Psoas muscle (tissue), 8 donors: ENCODE data around the gene TMC4. TPM values are rescaled to one million over a fixed set of nuclear protein-coding genes. Genes with fewer than 3 reads are reported as not detected.
"Not testable (repeated sequence)": the region's sequence is repeated elsewhere in the genome, so short reads cannot be mapped to it uniquely, and the experiment has no call there.

ENCODE experiments used
- ATAC-seq, 4 donors: fragments of 200-7000 bp; cut with Tn5 transposase; one replicate each; pipeline ENCODE4 v1.9.1; 2020; ENCODE audit warnings: moderate library complexity in 3 of 4, mild to moderate bottlenecking in 2 of 4
- DNase-seq, 2 donors: peaks; one replicate each; pipeline ENCODE4 v3.0.0-alpha.2; 2020
- H3K27ac ChIP-seq: fragments of 200-600 bp; one replicate; pipeline ENCODE4 v1.8.0; 2022
- H3K27me3 ChIP-seq, 3 donors: fragments of 200-600 bp in 1 of 3; one replicate each; pipeline versions ENCODE4 v1.6.1 to v1.8.0; 2013 to 2022; ENCODE audit warnings: low read length in 2 of 3, mild to moderate bottlenecking in 2 of 3, moderate library complexity in 1 of 3; ENCODE audit not compliant: insufficient read depth in 3 of 3
- H3K36me3 ChIP-seq, 2 donors: fragments of 200-600 bp in 1 of 2; one replicate each; pipeline versions ENCODE4 v1.6.1 to v1.8.0; 2013 to 2022; ENCODE audit warnings: low read depth in 1 of 2, mild to moderate bottlenecking in 1 of 2, moderate library complexity in 1 of 2; ENCODE audit not compliant: insufficient read depth in 1 of 2
- H3K4me1 ChIP-seq: fragments of 200-600 bp; one replicate; pipeline ENCODE4 v1.8.0; 2022
- H3K4me3 ChIP-seq: fragments of 200-600 bp; one replicate; pipeline ENCODE4 v1.8.0; 2022; ENCODE audit warnings: mild to moderate bottlenecking
- H3K9me3 ChIP-seq: fragments of 200-600 bp; one replicate; pipeline ENCODE4 v1.8.0; 2022
- WGBS, 3 donors: extraction: QIAGEN DNeasy Blood & Tissue Kit; methylation state at CpG; one replicate each; pipeline versions ENCODE4 v1.1.6 to v1.1.7; 2013; 5-methylcytosine and 5-hydroxymethylcytosine counted together
- intact Hi-C, 2 donors: fragments of 100-400 bp; cut with DNase I; formaldehyde crosslinking; loops; one replicate each; pipeline versions ENCODE4 v1.11.0 to v1.14.2; 2022
- long read RNA-seq, 2 donors: library from polyadenylated mRNA; unstranded; transcript quantifications; one replicate each; pipeline ENCODE4 v2.0.0, GENCODE V29; 2021
- polyA plus RNA-seq, 3 donors: library from polyadenylated mRNA; stranded (reverse); fragments of 200-250 nt; gene quantifications; one replicate each; pipeline ENCODE4 v1.2.3, GENCODE V29; 2013
- total RNA-seq, 4 donors: library from RNA; stranded (reverse); fragmentation: NEBNext Ultra II Directional in 2 of 4; extraction: Animal tissue kit (Norgen Biotek cat#: 25700) in 2 of 4; gene quantifications; one replicate each; pipeline versions ENCODE4 v1.2.1 to v1.2.4, GENCODE V29; 2021 to 2023
- TF ChIP-seq, protein P1 (sequence below): fragments of 200-600 bp; IDR thresholded peaks from one replicate; pipeline ENCODE4 v1.8.0; 2022; ENCODE audit warnings: antibody characterized with exemption
- donor health status: healthy with polysubstance abuse.
- donor health status: DM: no; HTN: no; CAD: no; lungs with moderate emphysema.
- donor health status: Bipolar disorder and iron deficiency.
- donor health status: healthy.
- donor health status: DM: yes; HTN: yes; CAD: no.
- donor health status: DM: no; HTN: no; CAD: no.
- donor health status: DM: no; HTN: no; CAD: no.
- donor health status: DM: yes; HTN: yes; CAD: no.

The TMC4 gene, protein sequence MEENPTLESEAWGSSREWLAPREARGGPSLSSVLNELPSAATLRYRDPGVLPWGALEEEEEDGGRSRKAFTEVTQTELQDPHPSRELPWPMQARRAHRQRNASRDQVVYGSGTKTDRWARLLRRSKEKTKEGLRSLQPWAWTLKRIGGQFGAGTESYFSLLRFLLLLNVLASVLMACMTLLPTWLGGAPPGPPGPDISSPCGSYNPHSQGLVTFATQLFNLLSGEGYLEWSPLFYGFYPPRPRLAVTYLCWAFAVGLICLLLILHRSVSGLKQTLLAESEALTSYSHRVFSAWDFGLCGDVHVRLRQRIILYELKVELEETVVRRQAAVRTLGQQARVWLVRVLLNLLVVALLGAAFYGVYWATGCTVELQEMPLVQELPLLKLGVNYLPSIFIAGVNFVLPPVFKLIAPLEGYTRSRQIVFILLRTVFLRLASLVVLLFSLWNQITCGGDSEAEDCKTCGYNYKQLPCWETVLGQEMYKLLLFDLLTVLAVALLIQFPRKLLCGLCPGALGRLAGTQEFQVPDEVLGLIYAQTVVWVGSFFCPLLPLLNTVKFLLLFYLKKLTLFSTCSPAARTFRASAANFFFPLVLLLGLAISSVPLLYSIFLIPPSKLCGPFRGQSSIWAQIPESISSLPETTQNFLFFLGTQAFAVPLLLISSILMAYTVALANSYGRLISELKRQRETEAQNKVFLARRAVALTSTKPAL
- 1 to 10 TPM in 1 of 4 donors, under 1 TPM in 2, not detected in 1; 0.55 to 2.5 (median 0.74) TPM for total RNA-seq
- polyA plus RNA-seq = under 1 TPM; 0.64 to 0.70 (median 0.70) TPM
- long read RNA-seq, donor 1 = 0 reads
- long read RNA-seq, donor 2, partial matches to known transcripts = 0 of 2 reads
- long read RNA-seq, donor 2, other reads (novel, unspliced or antisense) = 2 of 2 reads

DNA sequence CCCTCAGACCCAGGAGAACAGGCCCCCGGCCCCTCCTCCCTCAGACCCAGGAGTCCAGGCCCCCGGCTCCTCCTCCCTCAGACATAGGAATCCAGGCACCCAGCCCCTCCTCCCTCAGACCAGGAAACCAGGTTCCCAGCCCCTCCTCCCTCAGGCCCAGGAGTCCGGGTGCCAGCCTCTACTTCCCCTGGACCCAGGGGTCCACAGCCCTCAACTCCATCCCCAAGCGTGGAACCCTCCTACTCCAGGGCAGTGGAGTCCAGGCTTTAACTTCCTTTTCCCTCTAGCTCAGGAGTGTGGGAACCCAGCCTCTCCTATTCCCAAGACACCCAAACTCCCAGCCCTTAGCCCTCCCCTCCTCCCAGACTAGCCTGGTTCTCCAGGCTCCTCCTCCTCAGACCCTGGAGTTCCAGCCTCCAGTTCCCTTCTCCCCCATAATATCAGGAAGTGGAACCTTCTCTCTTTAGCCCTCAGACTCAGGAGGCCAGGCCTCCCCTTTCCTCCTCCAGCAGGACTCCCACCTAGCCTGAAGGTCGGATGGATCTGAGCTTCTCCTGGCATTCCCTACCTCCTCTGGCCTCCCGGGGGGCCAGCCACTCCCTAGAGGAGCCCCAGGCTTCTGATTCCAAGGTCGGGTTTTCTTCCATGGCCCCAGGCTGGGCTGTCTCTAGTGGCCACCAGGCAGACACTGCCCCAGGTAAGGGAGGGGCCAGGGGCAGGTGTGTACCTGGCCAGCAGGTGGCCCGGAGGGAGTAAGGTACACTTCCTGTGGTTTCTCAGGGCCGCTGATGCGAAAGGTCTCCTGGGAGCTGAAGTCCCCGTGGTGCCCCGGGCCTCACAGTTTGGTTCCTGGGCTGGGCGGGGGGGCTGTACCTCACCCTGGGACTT lies at the start of gene TMC4:
Gene TMC4, minus strand, starts transcription at position 690 of the 888 bp plus-strand sequence. Its CDS starts 43 bp downstream, at position 647.
- ATAC-seq = no peak
- intact Hi-C loops = no loop called here

DNA sequence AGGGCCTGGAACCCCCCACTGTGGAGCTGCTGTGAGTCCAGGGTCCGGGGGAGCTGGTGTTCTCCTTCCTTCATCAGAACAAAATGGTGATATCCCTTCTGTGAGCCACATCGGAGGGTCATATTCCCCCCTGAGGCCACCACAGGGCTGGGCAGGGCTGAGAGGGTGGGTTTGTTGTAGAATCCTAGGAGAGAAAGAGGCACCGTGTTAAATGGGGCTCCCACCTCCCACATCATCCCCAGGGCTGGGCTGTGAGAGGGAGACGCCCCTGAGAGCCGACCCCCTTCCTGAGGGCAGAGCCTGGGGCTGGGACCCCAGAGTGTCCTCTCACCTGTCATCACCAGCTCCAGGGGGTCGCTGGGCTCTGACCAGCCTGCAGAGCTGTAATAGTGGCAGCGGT lies 49.0 kb upstream of the TMC4 start:
- ATAC-seq = peak in 2 of 4 donors; percentile 11 to 15
- intact Hi-C loops = loop anchor here in 1 of 2 donors (2.0 kb wide), 1 partner anchor 23 kb away; no protein-coding TSS in a partner anchor

More for the DNA sequence above, at the start of gene TMC4:
- H3K9me3 ChIP-seq = no peaks in the 10 kb centered on the region
- 10 to 14% (median 12%) methylated on average over 13 of the region's 13 CpGs for WGBS, 3 donors
- peaks cover 0 to 18% (median 8%) of the 10 kb centered on the region in 3 donors for H3K27me3 ChIP-seq
- no peak for DNase-seq
- peak within 1 kb of the TSS; percentile 29 for H3K4me3 ChIP-seq
- H3K27ac ChIP-seq = no peak within 1 kb of the TSS
- no peaks in the 10 kb centered on the region for H3K4me1 ChIP-seq
- no peaks in the 10 kb centered on the region for H3K36me3 ChIP-seq
- TF ChIP-seq, protein P1, sequence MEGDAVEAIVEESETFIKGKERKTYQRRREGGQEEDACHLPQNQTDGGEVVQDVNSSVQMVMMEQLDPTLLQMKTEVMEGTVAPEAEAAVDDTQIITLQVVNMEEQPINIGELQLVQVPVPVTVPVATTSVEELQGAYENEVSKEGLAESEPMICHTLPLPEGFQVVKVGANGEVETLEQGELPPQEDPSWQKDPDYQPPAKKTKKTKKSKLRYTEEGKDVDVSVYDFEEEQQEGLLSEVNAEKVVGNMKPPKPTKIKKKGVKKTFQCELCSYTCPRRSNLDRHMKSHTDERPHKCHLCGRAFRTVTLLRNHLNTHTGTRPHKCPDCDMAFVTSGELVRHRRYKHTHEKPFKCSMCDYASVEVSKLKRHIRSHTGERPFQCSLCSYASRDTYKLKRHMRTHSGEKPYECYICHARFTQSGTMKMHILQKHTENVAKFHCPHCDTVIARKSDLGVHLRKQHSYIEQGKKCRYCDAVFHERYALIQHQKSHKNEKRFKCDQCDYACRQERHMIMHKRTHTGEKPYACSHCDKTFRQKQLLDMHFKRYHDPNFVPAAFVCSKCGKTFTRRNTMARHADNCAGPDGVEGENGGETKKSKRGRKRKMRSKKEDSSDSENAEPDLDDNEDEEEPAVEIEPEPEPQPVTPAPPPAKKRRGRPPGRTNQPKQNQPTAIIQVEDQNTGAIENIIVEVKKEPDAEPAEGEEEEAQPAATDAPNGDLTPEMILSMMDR = no peak

GRCh38 chr19:54219702-54220101 lies 46.7 kb upstream of the TMC4 start:
- DNase-seq, H3K4me3 ChIP-seq, H3K4me1 ChIP-seq, H3K9me3 ChIP-seq, ATAC-seq, H3K27ac ChIP-seq, H3K27me3 ChIP-seq, H3K36me3 ChIP-seq: not testable (repeated sequence)
- WGBS, 3 donors = 65 to 100% methylated on average over 1 to 5 of the region's 5 CpGs; no CpG with 5 or more reads in 1 of the 3 donors
- intact Hi-C loops = loop anchor here in 1 of 2 donors (2.0 kb wide), 1 partner anchor 21 kb away; no protein-coding TSS in a partner anchor

More for the DNA sequence above, 49.0 kb upstream of the TMC4 start:
- H3K36me3 ChIP-seq, DNase-seq, H3K4me1 ChIP-seq, H3K27ac ChIP-seq, H3K27me3 ChIP-seq, H3K4me3 ChIP-seq, H3K9me3 ChIP-seq: not testable (repeated sequence)
- 70 to 76% (median 76%) methylated on average over 3 to 7 of the region's 7 CpGs for WGBS, 3 donors

- 86 to 90% (median 88%) methylated on average over 25 to 27 of the region's 27 CpGs for WGBS, 3 donors
- no peak overlapping the region for H3K4me3 ChIP-seq
- H3K9me3 ChIP-seq = no peaks in the 10 kb centered on the region
- ATAC-seq (no peak), DNase-seq (no peak)
- no peaks in the 10 kb centered on the region for H3K27me3 ChIP-seq
- no peak overlapping the region for H3K27ac ChIP-seq
- H3K36me3 ChIP-seq = no peaks in the 10 kb centered on the region
- TF ChIP-seq, protein P1 = no peak
- intact Hi-C loops = loop anchor here in 1 of 2 donors (2.0 kb wide), 1 partner anchor 22 kb away; no protein-coding TSS in a partner anchor
- H3K4me1 ChIP-seq = no peaks in the 10 kb centered on the region
Measured at GRCh38 chr19:54218960-54219661, 46.2 kb upstream of the TMC4 start.
